Measurements from ENCODE around the gene SBNO2. TPM values are rescaled to one million over a fixed set of nuclear protein-coding genes. Genes with fewer than 3 reads are reported as not detected.

The SBNO2 gene
- total and polyA plus RNA-seq, 2 of the 4 experiments (the other 2 are of a cell fraction): 13.4 to 40.5 TPM

DNA sequence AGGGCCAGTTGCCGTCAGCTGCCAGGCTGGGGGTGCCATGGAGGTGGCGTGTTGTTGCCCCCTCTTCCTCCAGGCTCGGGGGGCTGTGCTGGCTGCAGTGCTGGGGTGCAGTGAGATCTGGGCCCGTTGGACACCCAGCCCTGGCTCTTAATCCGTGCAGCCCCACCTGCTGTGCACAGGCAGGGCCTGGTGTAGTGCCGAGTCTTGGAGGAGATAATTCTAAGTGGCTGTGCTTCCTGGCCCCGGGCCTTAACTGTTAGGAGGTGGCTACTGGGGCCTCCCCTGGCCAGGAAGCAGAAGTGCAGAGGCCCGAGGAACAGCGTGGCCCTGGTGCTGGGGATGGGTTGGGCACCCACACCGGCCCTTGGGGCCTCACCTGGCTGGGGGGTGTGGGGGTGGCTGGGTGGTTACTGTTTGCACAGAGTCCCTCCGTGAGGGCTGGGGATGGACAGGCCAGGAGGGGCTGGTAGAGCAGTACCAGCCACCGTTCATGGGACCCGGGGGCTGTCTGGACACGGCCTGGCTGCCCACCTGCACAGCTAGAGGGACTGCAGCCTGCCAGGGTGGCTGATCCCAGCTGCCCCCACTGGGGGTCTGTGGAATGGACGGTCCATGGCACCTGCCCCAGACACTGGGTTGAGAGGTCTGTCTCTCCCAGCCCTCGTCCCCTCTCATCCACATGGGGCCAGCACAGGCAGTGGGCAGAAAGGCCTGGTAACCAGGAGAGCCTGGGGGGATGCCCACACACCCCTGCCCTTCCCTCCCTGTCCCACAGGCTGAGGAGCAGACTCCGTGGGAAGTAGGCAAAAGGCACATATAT lies 67.0 kb downstream of the SBNO2 start:
- Histone ChIP-seq H3K9me3 (ENCODE audit: control insufficient read depth, insufficient read depth, low read length) (no peaks in the 10 kb centered on the region), H2BK20ac (ENCODE audit: low read depth, low read length) (no peak overlapping the region), H4K20me1 (ENCODE audit: insufficient read depth, low read length) (peaks cover 46% of the 10 kb centered on the region), H2BK15ac (ENCODE audit: low read depth, low read length) (no peak overlapping the region), H3K9me1 (ENCODE audit: insufficient read depth, low read length) (0 out of 2 replicates have a peak, but pooled peaks cover 2% of the 10 kb centered on the region), H2AFZ (replicated peaks; ENCODE audit: low read length, poor library complexity) (no peak overlapping the region), H3K4me1 (ENCODE audit: control insufficient read depth, insufficient read depth, low read length) (peaks cover 6% of the 10 kb centered on the region), H3K14ac (replicated peaks; ENCODE audit: low read depth, low read length) (no peak overlapping the region), H3K56ac (ENCODE audit: extremely low read depth, insufficient read depth, low read length) (no peak overlapping the region), H3K27me3 (ENCODE audit: control insufficient read depth, insufficient read depth, low read length) (no peaks in the 10 kb centered on the region), H3K36me3 (ENCODE audit: control insufficient read depth, insufficient read depth, low read length) (peaks cover 59% of the 10 kb centered on the region), H2BK5ac (ENCODE audit: low read depth, low read length, poor library complexity, severe bottlenecking) (no peak overlapping the region), H3K18ac (ENCODE audit: low read depth, low read length) (no peak overlapping the region), H3K9ac (ENCODE audit: low read depth, low read length) (no peak overlapping the region), H3K23ac (ENCODE audit: low read depth, low read length) (no peak overlapping the region), H3K79me1 (ENCODE audit: low read depth in 1 of 2, low read length in 2 of 2) (peaks cover 0 to 25% of the 10 kb centered on the region in 2 experiments; a peak in 3 of 4 replicates), H2AK5ac (ENCODE audit: low read depth, low read length) (no peak overlapping the region), H3K4me2 (ENCODE audit: low read depth, low read length) (no peak overlapping the region), H4K91ac (ENCODE audit: insufficient read depth, low read depth, low read length) (no peak overlapping the region), H2BK120ac (ENCODE audit: low read depth, low read length) (no peak overlapping the region), H4K5ac (ENCODE audit: low read depth, low read length) (no peak overlapping the region), H3K27ac (ENCODE audit: insufficient read depth, low read length) (no peak overlapping the region), H3K4me3 (ENCODE audit: insufficient read depth, low read depth, low read length) (no peak overlapping the region), H4K8ac (ENCODE audit: low read depth in 2 of 2, low read length in 2 of 2) (no peak overlapping the region), H2AK9ac (replicated peaks; ENCODE audit: low read depth, low read length, poor library complexity) (peak overlapping the region; percentile 11), H3K4ac (ENCODE audit: low read depth, low read length) (no peak overlapping the region)
- ATAC-seq (ENCODE audit: low read depth) (no peak), DNase-seq (peak; percentile 49)
- WGBS, 2 experiments (ENCODE audit: extremely low coverage in 2 of 2, insufficient read length in 1 of 2): 73% methylated on average over 9 of the region's 17 CpGs; no CpG with 5 or more reads in 1 of the 2 experiments
- BruUV-seq (replicated peaks): no TSS peak
- intact Hi-C loops (cut with micrococcal nuclease) (no loop called here), dilution Hi-C loops (cut with HindIII; ENCODE audit: low sequenced_read_pairs, unreplicated experiment) (no loop called here), in situ Hi-C loops (cut with MboI; ENCODE audit: low sequenced_read_pairs) (loop anchor here (5.0 kb wide), 1 partner anchor 95 kb away; no protein-coding TSS in a partner anchor)
- CTCF ChIA-PET: interaction anchor here (0.5 kb wide), 1 partner anchor 13 kb away, joined by 3 read pairs; no protein-coding TSS in a partner anchor
- TF ChIP-seq, protein P1, sequence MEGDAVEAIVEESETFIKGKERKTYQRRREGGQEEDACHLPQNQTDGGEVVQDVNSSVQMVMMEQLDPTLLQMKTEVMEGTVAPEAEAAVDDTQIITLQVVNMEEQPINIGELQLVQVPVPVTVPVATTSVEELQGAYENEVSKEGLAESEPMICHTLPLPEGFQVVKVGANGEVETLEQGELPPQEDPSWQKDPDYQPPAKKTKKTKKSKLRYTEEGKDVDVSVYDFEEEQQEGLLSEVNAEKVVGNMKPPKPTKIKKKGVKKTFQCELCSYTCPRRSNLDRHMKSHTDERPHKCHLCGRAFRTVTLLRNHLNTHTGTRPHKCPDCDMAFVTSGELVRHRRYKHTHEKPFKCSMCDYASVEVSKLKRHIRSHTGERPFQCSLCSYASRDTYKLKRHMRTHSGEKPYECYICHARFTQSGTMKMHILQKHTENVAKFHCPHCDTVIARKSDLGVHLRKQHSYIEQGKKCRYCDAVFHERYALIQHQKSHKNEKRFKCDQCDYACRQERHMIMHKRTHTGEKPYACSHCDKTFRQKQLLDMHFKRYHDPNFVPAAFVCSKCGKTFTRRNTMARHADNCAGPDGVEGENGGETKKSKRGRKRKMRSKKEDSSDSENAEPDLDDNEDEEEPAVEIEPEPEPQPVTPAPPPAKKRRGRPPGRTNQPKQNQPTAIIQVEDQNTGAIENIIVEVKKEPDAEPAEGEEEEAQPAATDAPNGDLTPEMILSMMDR (conservative IDR thresholded peaks at IDR 0.05; ENCODE audit: low read depth, low read length): 0 out of 2 replicates have a peak, but pooled peaks have one; percentile 9
- TF ChIP-seq RAD21 (IDR thresholded peaks at IDR 0.05; ENCODE audit: low read length) (peak; percentile 24; the same call in 1 of the 2 replicates), NFE2L2 (IDR thresholded peaks at IDR 0.05; ENCODE audit: low read depth, low read length) (no peak)
- POLR2A ChIA-PET (ENCODE audit: unreplicated experiment): no interaction called here

Data from IMR-90 (cell line).